ENCODE measurements around the gene EPHB2. TPM values are rescaled to one million over a fixed set of nuclear protein-coding genes. Genes with fewer than 3 reads are reported as not detected.

EPHB2 gene
- total and polyA plus RNA-seq, 2 of the 13 experiments (the other 11 are each of a cell fraction or from before 2014, with no cell fraction given), result 0.03 to 0.11 TPM

DNA sequence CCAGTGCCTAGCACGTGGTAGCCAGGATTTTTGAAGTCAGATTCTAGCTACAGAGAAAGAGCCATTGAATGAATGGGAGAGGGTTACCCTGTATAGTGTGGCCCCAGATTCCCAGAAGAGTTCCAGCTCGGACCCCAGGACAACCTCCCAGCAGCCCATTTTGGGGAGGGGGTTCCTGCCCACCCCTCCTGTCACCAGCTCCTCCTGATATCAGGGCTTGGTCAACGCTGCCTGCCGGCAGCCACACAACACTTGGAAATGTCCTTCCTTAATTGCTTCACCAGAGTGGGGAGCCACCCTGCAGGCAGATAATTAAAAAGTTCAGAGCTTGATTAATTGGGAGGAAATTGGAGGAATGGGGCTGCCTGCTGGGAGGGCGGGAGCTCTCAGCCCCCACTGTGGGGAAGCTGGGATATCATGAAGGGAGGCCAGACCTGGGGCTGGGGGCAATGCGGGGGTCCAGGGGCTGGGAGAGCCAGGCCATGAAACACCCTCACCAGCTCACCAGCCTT lies 141.6 kb downstream of the EPHB2 start (continued):
- TF ChIP-seq ZNF598 (CRISPR knock-in tag; IDR thresholded peaks at IDR 0.05; ENCODE audit: borderline replicate concordance), result no peak
- no peak for TF ChIP-seq SP4 (CRISPR knock-in tag; IDR thresholded peaks at IDR 0.05)

DNA sequence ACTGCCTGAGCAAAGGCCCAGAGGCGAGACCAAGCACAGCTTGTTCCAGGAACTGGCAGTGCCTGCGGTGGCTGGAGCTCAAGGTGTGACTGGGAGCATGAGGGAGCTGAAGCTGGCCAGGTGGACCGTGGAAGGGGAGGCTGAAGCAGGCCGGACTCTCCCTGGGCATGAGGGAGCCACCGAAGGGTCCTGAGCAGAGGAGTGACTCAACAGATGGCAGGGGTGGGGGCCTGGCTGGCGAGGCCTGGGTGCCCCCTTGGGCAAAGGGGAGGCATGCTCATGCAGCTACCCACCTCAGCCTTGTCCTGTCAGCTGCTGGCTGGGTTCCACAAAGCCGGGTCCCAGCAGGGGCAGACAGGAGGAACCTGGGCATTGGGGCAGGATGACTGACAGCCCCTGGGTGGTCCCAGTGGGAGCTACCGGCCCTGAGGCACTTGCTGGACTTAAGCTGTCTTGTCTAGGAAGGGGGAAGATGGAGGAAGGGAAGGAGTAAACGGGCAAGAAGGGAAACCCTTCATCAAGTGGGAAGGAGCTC lies 143.1 kb downstream of the EPHB2 start:
- H3K36me3 ChIP-seq (replicated peaks in 1 of 2; ENCODE audit: control insufficient read depth in 1 of 2, insufficient read depth in 2 of 2, low read length in 2 of 2), result no peaks in the 10 kb centered on the region
- H3K4me1 ChIP-seq (ENCODE audit: insufficient read depth, low read length), result no peaks in the 10 kb centered on the region
- H3K4me3 ChIP-seq (replicated peaks in 1 of 3; ENCODE audit: insufficient read depth in 1 of 3, low read depth in 2 of 3, low read length in 3 of 3), result no peak overlapping the region
- H3K79me2 ChIP-seq (ENCODE audit: insufficient read depth, low read length), result no peaks in the 10 kb centered on the region
- H3K9me3 ChIP-seq (ENCODE audit: low read length), result no peaks in the 10 kb centered on the region
- no peak overlapping the region for H3K9ac ChIP-seq (ENCODE audit: insufficient read depth, low read depth, low read length)
- no peak for TF ChIP-seq NR3C1 (CRISPR knock-in tag; IDR thresholded peaks at IDR 0.05)
- TF ChIP-seq ZBTB7B (CRISPR knock-in tag; IDR thresholded peaks at IDR 0.05), result no peak
- TF ChIP-seq MTA3 (CRISPR knock-in tag; IDR thresholded peaks at IDR 0.05), result no peak
- TF ChIP-seq MXD4 (CRISPR knock-in tag; IDR thresholded peaks at IDR 0.05), result no peak
- no peak for TF ChIP-seq ETV5 (CRISPR knock-in tag; IDR thresholded peaks at IDR 0.05; ENCODE audit: borderline replicate concordance)
- TF ChIP-seq TCF12 (IDR thresholded peaks at IDR 0.05), result no peak
- no peak for TF ChIP-seq TCF12 (CRISPR knock-in tag; IDR thresholded peaks at IDR 0.05)
- TF ChIP-seq ZNF205 (CRISPR knock-in tag; IDR thresholded peaks at IDR 0.05), result no peak
- TF ChIP-seq, protein P1, sequence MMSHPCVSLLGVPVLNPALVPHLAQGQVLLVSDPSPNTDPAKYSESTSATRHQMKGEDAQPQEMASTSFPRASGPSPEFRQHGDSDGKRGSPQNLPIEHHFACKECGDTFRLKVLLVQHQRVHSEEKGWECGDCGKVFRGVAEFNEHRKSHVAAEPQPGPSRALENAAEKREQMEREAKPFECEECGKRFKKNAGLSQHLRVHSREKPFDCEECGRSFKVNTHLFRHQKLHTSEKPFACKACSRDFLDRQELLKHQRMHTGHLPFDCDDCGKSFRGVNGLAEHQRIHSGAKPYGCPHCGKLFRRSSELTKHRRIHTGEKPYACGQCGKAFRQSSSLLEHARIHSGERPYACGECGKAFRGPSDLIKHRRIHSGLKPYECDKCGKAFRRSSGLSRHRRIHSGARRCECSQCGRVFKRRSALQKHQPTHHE (CRISPR knock-in tag; IDR thresholded peaks at IDR 0.05; ENCODE audit: borderline replicate concordance), result no peak
- no peak for TF ChIP-seq ZNF33B (CRISPR knock-in tag; IDR thresholded peaks at IDR 0.05)
- TF ChIP-seq REL (CRISPR knock-in tag; conservative IDR thresholded peaks at IDR 0.05), result no peak
- TF ChIP-seq HDAC6 (IDR thresholded peaks at IDR 0.05; ENCODE audit: low read depth, low read length), result no peak
- no peak for TF ChIP-seq MYNN (CRISPR knock-in tag; IDR thresholded peaks at IDR 0.05; ENCODE audit: low read depth)
- no peak for TF ChIP-seq ATF2 (CRISPR knock-in tag; IDR thresholded peaks at IDR 0.05)
- TF ChIP-seq GTF2F1 (IDR thresholded peaks at IDR 0.05; ENCODE audit: low read length), result no peak
- no peak for TF ChIP-seq PHF20 (CRISPR knock-in tag; IDR thresholded peaks at IDR 0.05)
- FAIRE-seq, result no peak
- no peak for DNase-seq (ENCODE audit: low spot score)
- BruUV-seq (replicated peaks), result no TSS peak
- H3K27ac ChIP-seq (ENCODE audit: extremely low read length, insufficient read depth, low read length), result no peak overlapping the region
- in situ Hi-C loops (cut with HindIII; ENCODE audit: extremely low pct_ligation_motif_present, low pct_unique_long_range_greater_than_20kb) (no loop called here), intact Hi-C loops (cut with micrococcal nuclease; ENCODE audit: unreplicated experiment) (no loop called here)
- CTCF ChIA-PET (ENCODE audit: low intra/inter-chr PET ratio, low total read pairs), result no interaction called here
- no peak for ATAC-seq
- 19% methylated on average over 7 of the region's 9 CpGs for WGBS (ENCODE audit: low lambda C conversion rate)
- H2AFZ ChIP-seq (ENCODE audit: low read length), result no peak overlapping the region
- H4K20me1 ChIP-seq (ENCODE audit: insufficient read depth, low read length), result no peaks in the 10 kb centered on the region
- H3K4me2 ChIP-seq (ENCODE audit: low read depth, low read length), result no peak overlapping the region
- H3K27me3 ChIP-seq (ENCODE audit: control insufficient read depth in 1 of 2, insufficient read depth in 2 of 2, low read length in 2 of 2), result peaks cover 0 to 29% of the 10 kb centered on the region in 2 experiments; a peak in 3 of 5 replicates
- POLR2A ChIA-PET, result no interaction called here

Data from HepG2 (cell line).